ENCODE results near the gene INPP5A. TPM values are rescaled to one million over a fixed set of nuclear protein-coding genes. Genes with fewer than 3 reads are reported as not detected.
"Not testable (repeated sequence)": the region's sequence is repeated elsewhere in the genome, so short reads cannot be mapped to it uniquely, and the experiment has no call there.

Gene INPP5A
- total RNA-seq, 1 experiment from 2014 or later = 15.3 TPM

DNA sequence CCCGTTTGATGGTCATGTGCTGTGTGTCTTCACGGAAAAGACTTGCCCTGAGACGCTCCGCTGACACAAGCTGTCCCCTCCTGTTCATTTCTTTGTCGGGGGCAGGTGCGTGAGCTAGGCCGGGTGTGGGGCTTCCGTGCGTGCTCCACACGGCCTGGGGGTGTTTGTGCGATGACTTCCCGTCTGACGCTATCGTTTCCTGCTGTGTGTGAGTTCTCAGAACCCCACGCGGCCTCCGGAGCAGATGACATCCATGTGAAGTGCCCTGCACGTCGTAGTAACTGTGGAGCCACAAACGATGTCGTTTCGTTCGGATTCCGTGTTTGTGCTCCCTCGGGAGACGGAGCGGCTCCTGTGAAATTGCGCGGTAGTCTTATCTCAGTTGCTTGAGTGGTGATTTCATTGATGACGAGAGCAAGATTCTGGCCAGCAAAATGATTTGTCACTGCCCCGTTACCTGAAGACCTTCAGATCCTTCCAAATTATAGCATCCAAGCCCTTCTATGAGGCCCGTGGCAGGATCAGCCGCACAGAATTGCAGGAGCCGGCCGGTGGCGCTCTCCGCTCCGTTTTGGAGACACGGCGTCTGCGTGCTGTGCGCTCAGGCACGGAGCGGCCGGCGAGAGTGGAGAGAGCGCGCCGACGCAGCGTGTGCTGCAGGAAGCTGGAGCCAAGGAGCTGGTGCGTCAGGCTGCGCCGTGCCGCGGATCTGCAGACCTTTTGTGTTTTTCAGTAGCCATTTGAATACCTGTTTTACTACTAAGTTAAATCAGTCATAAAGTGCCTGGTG, 153.4 kb downstream of the INPP5A start:
- DNase-seq (ENCODE audit: low read depth) = no peak

DNA sequence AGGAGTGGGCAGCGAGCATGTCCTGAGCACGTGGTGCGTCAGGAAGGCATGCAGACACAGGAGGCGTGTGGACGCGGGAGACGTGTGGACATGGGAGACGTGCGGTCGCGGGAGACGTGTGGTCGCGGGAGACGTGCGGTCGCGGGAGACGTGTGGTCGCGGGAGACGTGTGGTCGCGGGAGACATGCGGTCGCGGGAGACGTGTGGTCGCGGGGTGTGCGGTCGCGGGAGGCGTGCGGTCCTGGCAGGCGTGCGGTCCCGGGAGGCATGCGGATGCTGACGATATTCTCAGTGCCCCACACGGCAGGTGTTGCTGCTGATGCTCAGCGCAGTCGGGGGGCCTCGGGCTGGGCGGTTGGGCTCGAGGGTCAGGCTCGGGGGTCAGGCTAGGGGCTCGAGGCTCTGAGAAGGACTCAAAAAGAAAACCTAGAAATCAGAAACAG, 154.1 kb downstream of the INPP5A start:
- no peak for DNase-seq (ENCODE audit: low read depth)

DNA sequence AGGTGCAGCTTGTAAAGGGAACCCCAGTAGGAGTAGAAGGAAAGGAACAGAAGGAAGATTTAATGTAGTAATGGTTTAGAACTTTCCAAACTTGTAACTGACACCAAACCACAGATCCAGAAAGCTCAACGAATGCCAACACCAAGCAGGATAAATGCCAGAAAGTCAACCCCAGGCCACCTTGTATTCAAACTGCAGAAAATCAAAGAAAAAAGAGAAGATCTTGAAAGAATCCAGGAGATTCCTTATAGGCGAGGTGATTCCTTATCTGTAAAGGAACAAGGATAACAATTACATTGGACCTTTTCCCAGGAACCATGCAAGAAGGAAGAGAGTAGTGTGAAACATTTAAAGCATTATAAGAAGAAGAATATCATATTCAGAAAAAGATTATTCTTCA, 154.7 kb downstream of the INPP5A start:
- no peak for DNase-seq (ENCODE audit: low read depth)

DNA sequence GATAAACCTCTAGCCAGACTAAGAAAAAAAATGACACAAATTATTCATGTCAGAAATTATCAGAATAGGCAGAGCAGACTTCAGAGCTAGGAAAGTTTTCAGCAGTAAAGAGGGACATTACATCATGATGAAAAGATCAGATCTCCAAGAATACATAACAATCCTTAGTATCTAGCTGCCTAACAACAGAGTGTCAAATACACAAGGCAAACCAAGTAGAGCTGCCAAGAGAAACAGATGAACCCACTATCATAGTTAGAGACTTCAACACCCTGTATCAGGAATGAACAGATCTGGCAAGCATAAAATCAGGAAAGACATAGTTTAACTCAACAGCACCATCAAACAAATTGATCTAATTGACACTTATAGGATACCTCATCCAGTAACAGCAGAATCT, 156.1 kb downstream of the INPP5A start:
- no peak for DNase-seq (ENCODE audit: low read depth)

DNA sequence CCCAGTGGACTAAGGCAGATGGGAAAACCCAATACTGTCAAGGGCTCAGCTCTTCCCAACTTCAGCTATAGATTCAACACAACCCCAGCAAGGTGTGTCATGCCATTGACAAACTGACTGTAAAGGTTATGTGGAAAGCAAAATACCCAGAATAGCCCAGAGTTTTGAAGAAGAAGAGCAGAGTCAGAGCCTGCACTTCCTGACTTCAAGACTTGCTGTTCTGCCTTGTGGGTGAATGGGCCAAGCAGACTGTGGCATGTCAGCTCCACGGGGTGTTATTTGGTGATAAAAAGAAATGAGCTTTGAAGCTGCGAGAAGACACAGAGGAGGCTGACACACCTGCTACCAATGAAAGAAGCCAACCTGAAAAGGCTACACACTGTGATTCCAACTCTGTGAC, 158.6 kb downstream of the INPP5A start:
- no peak for DNase-seq (ENCODE audit: low read depth)

DNA sequence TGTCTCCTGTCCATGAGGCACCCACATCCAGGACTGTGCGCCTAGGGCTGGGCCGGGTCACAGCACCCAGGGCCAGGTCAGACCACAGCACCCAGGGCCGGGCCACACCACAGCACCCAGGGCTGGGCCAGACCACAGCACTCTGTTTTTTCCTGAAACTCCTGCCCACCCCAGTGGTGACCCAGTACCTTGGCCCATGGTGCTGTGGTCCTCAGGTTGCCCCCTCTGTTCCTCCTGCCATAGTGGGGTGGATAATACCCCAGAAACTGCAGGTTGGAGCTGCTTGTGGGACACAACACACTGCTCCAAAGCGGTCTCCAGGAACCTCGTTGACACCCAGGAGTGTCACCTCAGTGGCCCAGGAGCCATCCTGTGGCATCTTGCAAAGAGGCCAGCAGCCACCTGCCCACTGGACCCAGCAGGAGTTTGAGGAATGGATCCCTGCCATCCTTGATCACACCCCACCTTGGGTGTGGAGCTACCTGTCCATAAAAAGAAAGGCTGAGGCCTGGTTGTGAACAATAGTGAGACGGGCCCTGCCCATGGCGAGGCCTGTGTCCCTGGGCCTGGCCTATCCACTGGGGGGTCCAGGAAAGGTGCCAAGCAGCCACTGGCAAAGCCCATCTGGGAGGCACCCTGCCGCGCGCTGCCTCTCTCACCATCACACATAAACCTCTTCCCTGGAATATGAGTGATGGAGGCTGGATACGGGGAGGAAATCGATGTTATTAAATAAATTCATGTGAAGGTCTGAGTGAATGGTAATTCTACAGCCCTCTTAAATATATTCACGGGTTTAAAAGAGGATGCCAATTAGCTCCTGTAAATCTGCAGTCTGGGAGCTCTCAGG, 159.4 kb downstream of the INPP5A start:
- DNase-seq (ENCODE audit: low read depth) = no peak

DNA sequence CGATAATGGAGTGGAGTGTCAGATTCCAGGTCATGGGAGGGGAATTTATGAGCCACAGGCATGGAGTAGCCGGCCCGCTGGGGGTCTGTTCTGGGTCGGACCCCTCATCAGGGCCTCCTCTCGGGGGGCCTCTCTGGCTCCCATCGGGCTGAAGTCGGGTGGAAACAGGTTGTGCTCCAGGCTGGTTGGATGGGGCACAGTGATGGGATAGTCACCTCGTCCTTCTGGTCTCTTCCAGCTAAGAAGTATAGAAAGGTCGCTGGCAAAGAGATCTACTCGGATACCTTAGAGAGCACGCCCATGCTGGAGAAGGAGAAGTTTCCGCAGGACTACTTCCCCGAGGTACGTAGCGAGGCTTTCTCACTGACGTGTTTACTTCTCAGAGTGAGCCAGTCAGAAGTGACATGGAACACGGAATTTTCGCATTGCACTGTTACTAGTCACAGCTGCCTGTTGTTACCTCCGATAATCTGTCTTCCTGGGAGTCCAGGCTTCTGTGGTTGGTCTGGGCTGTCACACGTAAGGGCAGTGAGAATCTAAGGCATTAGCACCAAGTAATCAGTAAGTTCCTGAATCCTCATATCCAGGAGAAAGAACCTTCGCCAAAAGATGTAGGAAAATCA, 160.1 kb downstream of the INPP5A start:
- no peak for DNase-seq (ENCODE audit: low read depth)

DNA sequence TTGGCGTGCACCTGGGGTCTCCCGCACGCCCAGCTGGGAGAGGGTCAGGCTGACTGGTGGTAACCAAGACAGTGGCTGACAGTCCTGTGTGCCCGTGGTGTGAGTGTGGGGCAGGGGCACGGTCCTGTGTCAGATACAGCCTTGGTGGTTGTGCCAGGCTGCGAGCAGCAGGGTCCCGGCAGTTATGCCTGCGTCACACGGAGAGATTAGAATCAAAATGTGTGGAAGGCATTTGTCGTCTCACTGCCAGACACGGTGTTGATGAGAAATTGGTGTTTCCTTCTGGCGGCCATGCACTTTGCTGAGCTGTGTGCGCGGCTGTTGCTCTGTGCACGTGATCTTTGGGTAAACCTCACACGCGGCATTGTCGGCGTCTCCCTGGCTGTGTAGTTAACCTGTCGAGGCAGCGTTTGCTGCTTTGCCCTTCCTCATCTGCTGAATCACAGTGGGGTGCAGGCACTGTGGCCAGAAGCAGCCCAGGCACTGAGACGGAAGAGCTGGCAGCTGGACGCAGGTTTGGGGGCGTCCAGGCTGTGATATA, 160.7 kb downstream of the INPP5A start:
- DNase-seq (ENCODE audit: low read depth) = no peak

DNA sequence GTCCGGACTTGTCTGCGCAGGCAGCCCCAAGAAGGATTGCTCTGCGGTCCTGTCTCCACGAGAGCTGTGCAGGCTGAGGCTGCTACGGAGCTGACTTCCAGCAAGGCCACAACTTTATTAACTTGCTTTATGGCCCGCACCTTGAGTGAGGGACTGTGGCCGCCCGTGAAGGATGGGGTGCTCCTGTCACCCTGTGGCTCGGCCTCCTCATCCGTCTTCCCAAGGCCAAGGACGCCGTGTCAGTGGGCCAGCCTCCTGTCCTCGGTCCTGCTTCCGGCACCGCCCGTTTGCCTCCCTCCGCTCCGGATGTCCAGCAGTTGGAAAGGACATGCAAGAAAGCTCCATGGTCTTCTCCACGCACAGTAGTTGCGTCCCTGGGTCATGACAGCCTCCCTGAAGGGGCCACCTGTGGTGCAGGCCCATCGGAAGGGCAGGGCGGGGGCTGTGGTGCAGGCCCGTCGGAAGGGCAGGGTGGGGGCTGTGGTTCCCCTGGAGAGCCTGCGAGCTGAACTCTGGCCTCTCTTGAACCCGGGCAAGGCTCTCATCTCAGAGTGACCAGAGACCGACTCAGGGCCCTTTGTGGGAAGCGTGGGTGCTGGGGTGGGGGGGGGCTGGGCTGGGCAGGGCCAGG, 161.3 kb downstream of the INPP5A start:
- DNase-seq (ENCODE audit: low read depth) = no peak

DNA sequence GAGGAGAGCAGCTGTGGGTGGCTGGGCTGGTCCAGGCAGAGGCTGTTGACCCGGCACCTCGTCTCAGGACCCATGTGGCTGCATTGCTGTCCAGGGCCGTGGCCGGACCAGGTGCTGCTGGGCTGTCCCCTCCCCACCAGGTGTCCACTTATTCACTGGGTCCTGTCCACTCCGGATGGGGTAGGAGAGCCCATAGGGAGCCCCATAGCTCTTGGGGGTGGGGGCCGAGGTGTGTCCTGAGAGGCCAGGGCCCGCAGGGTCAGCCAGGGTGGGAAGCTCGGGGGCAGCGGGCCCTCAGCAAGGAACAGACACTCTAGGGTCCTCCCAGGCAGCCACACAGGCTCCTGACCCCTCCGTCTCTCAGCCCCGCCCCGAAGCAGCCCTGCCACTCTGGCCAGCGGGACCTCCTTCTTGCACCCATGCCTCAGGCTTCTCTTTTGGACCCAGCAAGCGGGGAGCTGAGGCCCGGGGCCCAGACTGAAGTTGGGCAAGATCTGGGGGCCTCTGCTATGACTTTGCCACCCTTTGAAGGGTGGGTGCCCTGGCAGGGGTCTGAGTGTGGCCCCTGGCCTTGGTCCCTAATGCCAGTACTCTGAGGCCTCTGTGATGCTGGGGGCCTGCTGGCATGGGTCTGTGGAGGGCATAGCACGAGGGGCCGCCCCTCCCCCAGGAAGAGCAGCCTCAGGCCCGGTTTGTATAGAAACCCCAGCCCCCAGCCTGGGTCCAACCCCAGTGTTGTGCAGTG, 162.0 kb downstream of the INPP5A start:
- no peak for DNase-seq (ENCODE audit: low read depth)

DNA sequence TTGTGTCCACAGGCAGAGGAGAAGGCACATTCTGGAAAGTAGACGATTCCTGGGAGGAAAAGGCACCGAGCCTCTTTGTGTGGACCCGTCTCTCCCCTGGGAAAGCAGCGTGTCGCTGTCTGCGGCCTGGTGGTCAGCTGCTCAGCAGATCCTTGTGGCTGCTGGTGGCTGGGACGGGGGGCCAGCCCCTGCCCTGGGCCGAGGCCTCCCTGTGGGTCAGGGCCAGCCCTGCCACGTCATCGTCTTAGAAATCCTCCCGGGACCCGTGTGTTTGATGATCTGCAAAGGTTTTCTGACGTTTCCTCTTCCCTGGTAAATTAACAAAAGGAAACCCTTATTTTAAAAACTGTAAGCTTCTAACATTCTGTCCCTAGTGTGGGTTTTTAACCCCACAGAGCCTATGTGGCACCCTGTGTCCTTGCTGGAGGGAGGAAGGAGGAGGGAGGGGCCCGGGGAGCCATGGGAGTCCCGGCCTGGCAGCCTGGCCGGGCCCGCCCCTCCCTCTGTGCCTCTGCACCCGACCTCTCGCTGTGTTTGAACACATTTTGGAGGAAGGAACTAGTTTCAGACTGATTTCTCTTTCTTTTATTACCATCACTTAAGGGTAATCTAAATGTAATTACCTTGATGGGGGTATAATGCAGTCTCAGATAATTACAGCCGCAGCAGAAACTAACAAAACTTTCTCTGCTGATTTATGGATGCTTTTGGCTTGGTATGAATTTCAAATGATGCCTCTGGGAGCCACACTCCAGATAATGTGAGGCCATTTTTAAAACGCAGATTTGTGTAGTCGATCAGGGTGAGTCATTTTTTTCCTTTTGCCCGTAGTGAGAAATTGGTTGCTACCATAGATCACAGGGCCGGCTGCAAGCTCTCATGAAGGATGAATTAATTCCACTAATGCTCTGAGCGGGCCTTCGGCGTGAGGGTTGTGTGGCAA, 162.8 kb downstream of the INPP5A start:
- no peak for DNase-seq (ENCODE audit: low read depth)

DNA sequence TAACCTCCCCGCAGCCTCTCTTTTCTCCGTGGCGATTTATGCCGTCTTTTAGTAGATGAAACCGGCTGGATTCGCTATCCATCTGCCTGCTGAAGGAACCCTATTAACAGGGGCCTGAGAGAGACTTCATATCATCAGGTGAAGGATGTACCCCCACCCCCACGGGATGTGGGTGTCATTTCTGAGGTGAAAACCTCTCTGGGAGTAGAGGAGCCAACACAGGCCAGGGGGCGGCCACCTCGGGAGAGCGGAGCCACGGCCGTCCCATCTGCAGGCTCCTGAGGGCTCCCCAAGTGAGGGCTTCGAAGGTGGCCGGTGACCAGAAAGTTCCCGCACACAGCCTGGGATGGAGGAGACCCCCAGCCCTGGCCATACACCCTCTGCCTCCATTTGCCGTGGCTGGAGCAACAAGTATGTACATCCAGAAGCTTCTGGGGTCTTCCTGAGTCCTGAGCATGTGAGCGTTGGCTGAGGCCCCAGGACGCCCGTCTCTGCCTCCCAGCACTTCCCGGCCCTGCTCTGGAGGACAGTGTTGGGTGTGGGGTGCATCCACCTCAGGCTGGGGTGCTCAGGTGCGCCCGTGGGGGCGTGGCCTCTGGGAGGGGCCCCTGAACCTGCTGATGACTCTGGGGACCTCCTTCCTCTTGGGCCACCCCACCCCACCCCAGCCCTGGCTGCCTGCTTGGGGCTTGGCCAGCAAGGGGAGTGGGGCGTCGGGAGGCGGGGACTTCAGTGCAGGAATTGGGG, 163.7 kb downstream of the INPP5A start:
- DNase-seq (ENCODE audit: low read depth) = no peak

DNA sequence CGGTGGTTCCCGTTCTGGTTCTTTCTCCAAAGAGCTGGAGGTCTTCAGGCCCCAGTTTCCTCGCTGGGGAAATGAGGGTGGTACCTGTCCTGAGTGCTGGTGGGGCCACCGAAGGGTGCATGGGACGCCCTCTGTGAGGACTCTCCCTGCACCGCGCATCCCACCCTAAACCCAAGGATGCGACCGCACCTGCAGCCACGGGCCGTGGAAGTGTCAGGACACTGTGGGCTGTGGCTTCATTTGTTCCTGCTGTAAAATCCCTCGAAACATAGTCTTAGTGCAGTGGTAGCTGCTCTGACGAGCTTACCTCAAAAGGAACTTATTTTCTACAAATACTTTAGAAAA, 164.2 kb downstream of the INPP5A start:
- no peak for DNase-seq (ENCODE audit: low read depth)

DNA sequence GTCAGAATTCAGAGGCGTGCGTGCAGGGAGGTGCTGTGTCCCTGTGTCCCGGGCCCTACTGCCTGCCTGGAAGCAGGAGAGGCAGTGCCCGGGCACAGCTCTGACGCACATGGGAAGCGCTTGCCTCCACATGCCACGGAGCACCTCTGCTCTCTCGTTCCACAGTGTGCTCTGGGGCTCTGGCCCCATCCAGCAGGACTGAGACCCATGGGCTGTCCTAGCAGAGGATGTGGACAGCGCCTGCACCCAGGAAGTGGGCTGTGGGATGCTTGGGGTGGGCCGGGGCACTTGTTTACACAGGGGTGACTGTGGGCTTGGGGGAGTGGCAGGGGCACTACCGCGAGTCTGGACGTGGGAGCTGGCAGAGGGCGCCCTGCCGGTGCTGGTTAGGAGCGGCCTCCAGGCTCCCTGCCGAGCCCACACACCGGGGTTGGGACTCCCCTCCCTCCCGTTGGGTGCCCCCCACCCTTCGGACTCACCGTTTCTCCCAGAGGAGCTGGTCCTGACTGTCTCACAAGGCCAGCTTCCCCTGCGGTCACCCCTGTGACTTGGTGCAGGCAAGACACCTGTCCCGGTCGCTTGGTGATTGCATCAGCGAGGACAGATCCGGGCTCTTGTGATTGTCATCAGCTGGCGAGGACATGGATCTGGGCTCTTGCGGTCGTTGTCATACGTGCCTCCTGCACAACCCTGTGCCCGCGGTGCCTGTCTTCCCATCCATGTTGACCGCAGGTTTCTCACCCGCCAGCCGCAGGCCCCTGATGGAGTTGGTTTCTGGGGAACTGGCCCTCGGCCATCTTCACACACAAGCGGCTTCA, 165.2 kb downstream of the INPP5A start:
- DNase-seq (ENCODE audit: low read depth) = no peak

DNA sequence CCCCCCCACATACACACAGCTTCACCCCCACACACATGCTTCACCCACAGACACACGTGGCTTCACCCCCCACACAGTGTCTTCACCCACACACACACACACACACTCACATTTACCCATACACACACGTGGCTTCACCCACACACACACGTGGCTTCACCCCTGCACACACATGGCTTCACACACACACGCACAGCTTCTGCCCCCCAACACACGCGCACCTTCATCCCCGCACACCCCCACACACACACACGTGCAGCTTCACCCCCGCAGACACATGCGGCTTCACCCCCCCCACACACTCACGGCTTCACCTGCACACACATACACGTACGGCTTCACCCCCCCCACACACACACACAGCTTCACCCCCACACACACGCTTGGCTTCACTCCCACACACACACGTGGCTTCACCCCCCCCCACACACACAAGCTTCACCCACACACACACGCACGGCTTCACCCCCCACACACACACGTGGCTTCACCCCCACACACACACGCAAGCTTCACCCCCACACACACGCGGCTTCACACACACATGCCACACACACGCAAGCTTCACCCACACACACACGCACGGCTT, 165.9 kb downstream of the INPP5A start:
- DNase-seq (ENCODE audit: low read depth) = no peak

DNA sequence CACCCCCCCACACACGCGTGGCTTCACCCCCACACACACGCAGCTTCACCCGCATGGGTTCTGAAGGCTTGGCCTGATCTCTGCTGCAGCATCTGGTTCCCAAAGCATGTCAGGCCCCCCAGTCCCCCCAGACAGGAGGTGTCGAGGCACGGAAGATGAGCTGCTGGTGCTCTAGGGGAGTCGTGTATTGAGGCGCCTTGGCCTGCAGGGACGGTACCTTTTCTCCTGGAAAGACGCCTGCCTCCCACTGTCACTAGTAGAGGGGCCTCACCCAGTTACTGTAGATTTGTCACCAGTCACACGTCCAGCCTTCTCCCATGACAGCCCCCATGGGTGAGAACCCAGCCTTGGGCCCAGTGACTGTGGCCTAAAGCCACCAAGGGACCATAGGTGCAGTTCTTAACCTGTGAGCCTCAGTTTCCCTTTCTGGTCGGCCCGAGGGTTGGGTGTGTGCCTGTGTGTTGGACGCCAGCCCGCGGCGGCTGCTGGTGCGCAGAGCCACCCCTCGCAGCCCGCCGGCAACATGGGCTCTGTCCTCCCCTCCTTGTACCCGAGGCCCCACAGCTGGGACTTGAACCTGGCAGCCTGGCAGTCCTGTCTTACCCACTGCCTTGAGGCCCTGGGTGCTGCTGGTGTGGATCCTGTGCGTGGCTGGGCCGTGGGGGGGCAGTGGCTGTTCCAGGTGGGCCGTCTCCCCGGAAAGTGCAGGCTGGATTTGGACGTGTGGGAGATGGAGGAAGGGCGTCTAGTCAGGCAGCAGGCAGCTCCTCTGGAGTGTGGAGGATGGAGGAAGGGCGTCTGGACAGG, 166.6 kb downstream of the INPP5A start:
- DNase-seq (ENCODE audit: low read depth) = no peak

DNA sequence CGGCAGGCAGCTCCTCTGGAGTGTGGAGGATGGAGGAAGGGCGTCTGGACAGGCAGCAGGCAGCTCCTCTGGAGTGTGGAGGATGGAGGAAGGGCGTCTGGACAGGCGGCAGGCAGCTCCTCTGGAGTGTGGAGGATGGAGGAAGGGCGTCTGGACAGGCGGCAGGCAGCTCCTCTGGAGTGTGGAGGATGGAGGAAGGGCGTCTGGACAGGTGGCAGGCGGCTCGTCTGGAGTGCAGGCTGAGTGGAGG, 167.2 kb downstream of the INPP5A start:
- not testable (repeated sequence) for DNase-seq (ENCODE audit: low read depth)

DNA sequence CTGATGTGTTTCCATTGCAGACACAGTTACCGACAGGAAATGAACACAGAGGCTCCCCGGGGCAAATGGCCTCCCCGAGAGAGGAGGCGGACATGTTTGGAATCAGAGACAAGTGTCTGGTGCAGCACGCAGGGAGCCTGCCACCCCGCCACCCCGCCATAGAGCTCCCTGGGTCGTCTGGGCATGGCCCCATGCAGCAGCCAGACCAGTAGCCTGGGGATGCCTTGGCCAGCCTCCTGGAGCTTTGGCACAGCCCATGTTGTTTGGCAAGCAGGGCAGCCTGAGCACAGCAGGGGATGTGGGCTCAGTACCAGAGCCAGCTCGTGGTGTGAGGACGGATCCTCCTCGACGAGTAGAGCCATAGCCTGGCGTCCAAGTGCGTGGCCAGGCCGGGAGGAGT, 167.6 kb downstream of the INPP5A start:
- DNase-seq (ENCODE audit: low read depth) = no peak

All from M059J (cell line).